Ishikawa (cell line): ENCODE measurements around the gene TADA1.

Experiments
- CEBPB ChIP-seq: IDR thresholded peaks from 2 replicates; pipeline ENCODE4 v1.6.1; 2012
- CREB1 ChIP-seq: IDR thresholded peaks from 2 replicates; pipeline ENCODE4 v1.6.1; 2012; ENCODE audit warnings: low read depth
- EGR1 ChIP-seq: IDR thresholded peaks from 2 replicates; pipeline ENCODE4 v1.6.1; 2012
- EP300 ChIP-seq: IDR thresholded peaks from 2 replicates; pipeline ENCODE4 v1.6.1; 2012; ENCODE audit warnings: borderline replicate concordance
- FOXM1 ChIP-seq: IDR thresholded peaks from 2 replicates; pipeline ENCODE4 v1.6.1; 2012; ENCODE audit warnings: low read depth, borderline replicate concordance
- NFIC ChIP-seq: IDR thresholded peaks from 2 replicates; pipeline ENCODE4 v1.6.1; 2012
- RAD21 ChIP-seq: IDR thresholded peaks from 2 replicates; pipeline ENCODE4 v1.6.1; 2012; ENCODE audit warnings: low read depth
- TAF1 ChIP-seq: IDR thresholded peaks from 2 replicates; pipeline ENCODE4 v1.6.1; 2012; ENCODE audit warnings: low read depth, mild to moderate bottlenecking
- TCF12 ChIP-seq: IDR thresholded peaks from 2 replicates; pipeline ENCODE4 v1.6.1; 2012; ENCODE audit warnings: low read depth
- YY1 ChIP-seq: IDR thresholded peaks from 2 replicates; pipeline ENCODE4 v1.6.1; 2012; ENCODE audit warnings: low read depth
- TF ChIP-seq, protein P1 (sequence below): IDR thresholded peaks from 2 replicates; pipeline ENCODE4 v1.6.1; 2012
- TF ChIP-seq, protein P2 (sequence below): IDR thresholded peaks from 2 replicates; pipeline ENCODE4 v1.6.1; 2012; ENCODE audit warnings: low read depth, mild to moderate bottlenecking
- TF ChIP-seq, protein P3 (sequence below): IDR thresholded peaks from 2 replicates; pipeline ENCODE4 v1.6.1; 2012

DNA sequence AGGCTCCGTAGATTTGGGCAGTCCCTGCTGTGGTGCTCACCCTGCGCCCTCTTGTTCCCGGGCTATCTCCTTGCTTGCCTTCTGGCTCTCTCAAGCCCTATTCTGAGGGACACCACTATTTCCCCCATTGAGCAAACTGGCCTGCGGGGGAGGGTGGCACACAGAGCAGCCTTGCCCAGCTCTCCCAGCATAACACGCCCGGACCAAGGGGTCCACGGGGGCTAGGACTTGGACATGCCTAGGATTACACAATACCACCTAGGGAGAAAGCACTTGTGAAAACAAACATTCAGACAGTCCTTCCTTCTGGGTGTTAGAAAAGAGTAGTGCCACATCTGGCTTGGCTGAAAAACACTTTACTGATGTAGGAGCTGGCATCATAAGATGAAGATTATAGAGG, 7.4 kb downstream of the TADA1 start:
- TF ChIP-seq TAF1, result no peak
- TF ChIP-seq EP300, result no peak
- TF ChIP-seq RAD21, result no peak
- no peak for TF ChIP-seq CEBPB
- TF ChIP-seq TCF12, result no peak
- TF ChIP-seq YY1, result no peak
- TF ChIP-seq, protein P1, sequence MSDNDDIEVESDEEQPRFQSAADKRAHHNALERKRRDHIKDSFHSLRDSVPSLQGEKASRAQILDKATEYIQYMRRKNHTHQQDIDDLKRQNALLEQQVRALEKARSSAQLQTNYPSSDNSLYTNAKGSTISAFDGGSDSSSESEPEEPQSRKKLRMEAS, result no peak
- TF ChIP-seq, protein P2, sequence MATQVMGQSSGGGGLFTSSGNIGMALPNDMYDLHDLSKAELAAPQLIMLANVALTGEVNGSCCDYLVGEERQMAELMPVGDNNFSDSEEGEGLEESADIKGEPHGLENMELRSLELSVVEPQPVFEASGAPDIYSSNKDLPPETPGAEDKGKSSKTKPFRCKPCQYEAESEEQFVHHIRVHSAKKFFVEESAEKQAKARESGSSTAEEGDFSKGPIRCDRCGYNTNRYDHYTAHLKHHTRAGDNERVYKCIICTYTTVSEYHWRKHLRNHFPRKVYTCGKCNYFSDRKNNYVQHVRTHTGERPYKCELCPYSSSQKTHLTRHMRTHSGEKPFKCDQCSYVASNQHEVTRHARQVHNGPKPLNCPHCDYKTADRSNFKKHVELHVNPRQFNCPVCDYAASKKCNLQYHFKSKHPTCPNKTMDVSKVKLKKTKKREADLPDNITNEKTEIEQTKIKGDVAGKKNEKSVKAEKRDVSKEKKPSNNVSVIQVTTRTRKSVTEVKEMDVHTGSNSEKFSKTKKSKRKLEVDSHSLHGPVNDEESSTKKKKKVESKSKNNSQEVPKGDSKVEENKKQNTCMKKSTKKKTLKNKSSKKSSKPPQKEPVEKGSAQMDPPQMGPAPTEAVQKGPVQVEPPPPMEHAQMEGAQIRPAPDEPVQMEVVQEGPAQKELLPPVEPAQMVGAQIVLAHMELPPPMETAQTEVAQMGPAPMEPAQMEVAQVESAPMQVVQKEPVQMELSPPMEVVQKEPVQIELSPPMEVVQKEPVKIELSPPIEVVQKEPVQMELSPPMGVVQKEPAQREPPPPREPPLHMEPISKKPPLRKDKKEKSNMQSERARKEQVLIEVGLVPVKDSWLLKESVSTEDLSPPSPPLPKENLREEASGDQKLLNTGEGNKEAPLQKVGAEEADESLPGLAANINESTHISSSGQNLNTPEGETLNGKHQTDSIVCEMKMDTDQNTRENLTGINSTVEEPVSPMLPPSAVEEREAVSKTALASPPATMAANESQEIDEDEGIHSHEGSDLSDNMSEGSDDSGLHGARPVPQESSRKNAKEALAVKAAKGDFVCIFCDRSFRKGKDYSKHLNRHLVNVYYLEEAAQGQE, result no peak
- TF ChIP-seq EGR1, result no peak
- no peak for TF ChIP-seq NFIC
- TF ChIP-seq FOXM1, result no peak
- TF ChIP-seq CREB1, result no peak
- TF ChIP-seq, protein P3, sequence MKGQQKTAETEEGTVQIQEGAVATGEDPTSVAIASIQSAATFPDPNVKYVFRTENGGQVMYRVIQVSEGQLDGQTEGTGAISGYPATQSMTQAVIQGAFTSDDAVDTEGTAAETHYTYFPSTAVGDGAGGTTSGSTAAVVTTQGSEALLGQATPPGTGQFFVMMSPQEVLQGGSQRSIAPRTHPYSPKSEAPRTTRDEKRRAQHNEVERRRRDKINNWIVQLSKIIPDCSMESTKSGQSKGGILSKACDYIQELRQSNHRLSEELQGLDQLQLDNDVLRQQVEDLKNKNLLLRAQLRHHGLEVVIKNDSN, result no peak
